Umbilical cord (tissue), 2 donors: ENCODE results near the gene CRACR2A. TPM values are rescaled to one million over a fixed set of nuclear protein-coding genes. Genes with fewer than 3 reads are reported as not detected.

ENCODE experiments used
- DNase-seq: peaks from one replicate; pipeline ENCODE4 v3.0.0-alpha.2; 2015; ENCODE audit warnings: low spot score
- total RNA-seq: library from RNA; depleted of rRNA; stranded (reverse); fragments of >200 nt; gene quantifications from one replicate; pipeline ENCODE4 v1.2.3, GENCODE V29; 2014; ENCODE audit warnings: low replicate concordance; ENCODE audit not compliant: insufficient read depth

Gene CRACR2A
- total RNA-seq, 1 donor from 2014 or later, result 39.0 TPM

- no peak for DNase-seq
Observed at GRCh38 chr12:3684449-3685051, 68.4 kb downstream of the CRACR2A start.

- DNase-seq, result no peak
Observed at GRCh38 chr12:3683670-3684069, 69.2 kb downstream of the CRACR2A start.

- DNase-seq, result no peak
Observed at GRCh38 chr12:3681595-3682061, 71.3 kb downstream of the CRACR2A start.

- peak; percentile 9 for DNase-seq
Observed at GRCh38 chr12:3680919-3681594, 71.9 kb downstream of the CRACR2A start.

- DNase-seq, result no peak
Observed at GRCh38 chr12:3679831-3680230, 73.1 kb downstream of the CRACR2A start.

GRCh38 chr12:3677609-3678008 lies 75.3 kb downstream of the CRACR2A start:
- no peak for DNase-seq

- no peak for DNase-seq
Observed at GRCh38 chr12:3673981-3674708, 78.8 kb downstream of the CRACR2A start.

- no peak for DNase-seq
Observed at GRCh38 chr12:3672113-3672509, 80.8 kb downstream of the CRACR2A start.

- no peak for DNase-seq
Observed at GRCh38 chr12:3671330-3672112, 81.4 kb downstream of the CRACR2A start.

GRCh38 chr12:3670083-3670620 lies 82.8 kb downstream of the CRACR2A start:
- no peak for DNase-seq

GRCh38 chr12:3669594-3669993 lies 83.3 kb downstream of the CRACR2A start:
- DNase-seq, result no peak

- no peak for DNase-seq
Observed at GRCh38 chr12:3668479-3669165, 84.3 kb downstream of the CRACR2A start.

- DNase-seq, result no peak
Observed at GRCh38 chr12:3667485-3667884, 85.4 kb downstream of the CRACR2A start.

- DNase-seq, result no peak
Observed at GRCh38 chr12:3666441-3666840, 86.5 kb downstream of the CRACR2A start.

- DNase-seq, result no peak
Observed at GRCh38 chr12:3662521-3662921, 90.4 kb downstream of the CRACR2A start.

- no peak for DNase-seq
Observed at GRCh38 chr12:3661028-3661427, 91.9 kb downstream of the CRACR2A start.

- no peak for DNase-seq
Observed at GRCh38 chr12:3658327-3659163, 94.4 kb downstream of the CRACR2A start.

- DNase-seq, result no peak
Observed at GRCh38 chr12:3656946-3657622, 95.8 kb downstream of the CRACR2A start.

- no peak for DNase-seq
Observed at GRCh38 chr12:3655328-3655900, 97.5 kb downstream of the CRACR2A start.
